HepG2 (cell line): ENCODE results near the gene SLC7A8. TPM values are rescaled to one million over a fixed set of nuclear protein-coding genes. Genes with fewer than 3 reads are reported as not detected.

Source experiments
- FOXA1 ChIP-seq, 2 experiments: fragments of 450-650 bp in 1 of 2; sonication (generic) in 1 of 2; formaldehyde crosslinking in 1 of 2; IDR thresholded peaks; 2 replicates each; pipeline versions ENCODE4 v1.4.0 to v1.6.1; 2016 to 2020; ENCODE audit warnings: missing genetic modification reagents in 1 of 2
- FOXA3 ChIP-seq: IDR thresholded peaks from 2 replicates; pipeline ENCODE4 v1.6.1; 2016; ENCODE audit warnings: missing genetic modification reagents, missing compliant biosample characterization
- FOXM1 ChIP-seq: sonication (generic); formaldehyde crosslinking; IDR thresholded peaks from 2 replicates; pipeline ENCODE4 v1.5.0; 2020; ENCODE audit warnings: missing genetic modification reagents
- HMGA1 ChIP-seq: sonication (generic); formaldehyde crosslinking; conservative IDR thresholded peaks from 2 replicates; pipeline ENCODE4 v1.4.0; 2020; ENCODE audit warnings: missing genetic modification reagents
- JUNB ChIP-seq: sonication (generic); formaldehyde crosslinking; IDR thresholded peaks from 2 replicates; pipeline ENCODE4 v1.8.0; 2022; ENCODE audit warnings: missing genetic modification reagents, mild to moderate bottlenecking, borderline replicate concordance
- KAT8 ChIP-seq: IDR thresholded peaks from 2 replicates; pipeline ENCODE4 v1.6.1; 2016; ENCODE audit warnings: missing genetic modification reagents, missing compliant biosample characterization
- KLF9 ChIP-seq: IDR thresholded peaks from 2 replicates; pipeline ENCODE4 v1.6.1; 2016; ENCODE audit warnings: low read depth
- MYPOP ChIP-seq: sonication (generic); formaldehyde crosslinking; IDR thresholded peaks from 2 replicates; pipeline ENCODE4 v1.8.1; 2023; ENCODE audit warnings: mild to moderate bottlenecking, moderate library complexity, missing genetic modification reagents
- NFIB ChIP-seq: sonication (generic); formaldehyde crosslinking; IDR thresholded peaks from 2 replicates; pipeline ENCODE4 v1.9.0; 2021; ENCODE audit warnings: missing genetic modification reagents, mild to moderate bottlenecking, borderline replicate concordance
- NFKBIZ ChIP-seq: IDR thresholded peaks from 2 replicates; pipeline ENCODE4 v1.6.1; 2018; ENCODE audit warnings: missing genetic modification reagents, missing compliant biosample characterization
- POGZ ChIP-seq: sonication (generic); formaldehyde crosslinking; IDR thresholded peaks from 2 replicates; pipeline ENCODE4 v1.4.0; 2020; ENCODE audit warnings: mild to moderate bottlenecking, missing genetic modification reagents
- SATB2 ChIP-seq: sonication (generic); formaldehyde crosslinking; IDR thresholded peaks from 2 replicates; pipeline ENCODE4 v1.5.0; 2020; ENCODE audit warnings: missing genetic modification reagents
- SRF ChIP-seq: IDR thresholded peaks from 2 replicates; pipeline ENCODE4 v1.6.1; 2011; ENCODE audit warnings: mild to moderate bottlenecking, low read depth, low read length, moderate library complexity
- ZFP1 ChIP-seq: IDR thresholded peaks from 2 replicates; pipeline ENCODE4 v1.6.1; 2016
- ZNF383 ChIP-seq: sonication (generic); formaldehyde crosslinking; IDR thresholded peaks from 2 replicates; pipeline ENCODE4 v1.4.0; 2020; ENCODE audit warnings: missing genetic modification reagents, mild to moderate bottlenecking, borderline replicate concordance
- ZNF660 ChIP-seq: sonication (generic); formaldehyde crosslinking; IDR thresholded peaks from 2 replicates; pipeline ENCODE4 v1.5.1; 2020; ENCODE audit warnings: mild to moderate bottlenecking, low read depth, missing genetic modification reagents, borderline replicate concordance
- ZNF792 ChIP-seq: IDR thresholded peaks from 2 replicates; pipeline ENCODE4 v1.6.1; 2016
- ZNF839 ChIP-seq: sonication (generic); formaldehyde crosslinking; IDR thresholded peaks from 2 replicates; pipeline ENCODE4 v1.4.0; 2020; ENCODE audit warnings: missing genetic modification reagents, mild to moderate bottlenecking, borderline replicate concordance
- polyA plus RNA-seq, 8 experiments: library from polyadenylated mRNA; depleted of rRNA in 3 of 8; stranded (reverse) in 7 of 8; unstranded in 1 of 8; fragments of >200 nt; fragmentation: Illumina TruSeq in 4 of 8; extraction: Trizol in 4 of 8; gene quantifications; 2 replicates each; pipeline versions ENCODE4 v1.2.1 to v1.2.3, GENCODE V29; 2011 to 2016; ENCODE audit warnings: low read depth in 4 of 8, missing spikeins in 1 of 8, mixed read lengths in 1 of 8; ENCODE audit not compliant: insufficient read depth in 1 of 8
- total RNA-seq, 5 experiments: library from RNA; depleted of rRNA; stranded (reverse); fragments of >200 nt; fragmentation: Illumina TruSeq; extraction: Trizol; gene quantifications; 2 replicates each; pipeline ENCODE4 v1.2.3, GENCODE V29; 2016; ENCODE audit warnings: low read depth in 1 of 5
- TF ChIP-seq, protein P1 (sequence below): sonication (generic); formaldehyde crosslinking; IDR thresholded peaks from 2 replicates; pipeline ENCODE4 v1.5.1; 2020; ENCODE audit warnings: missing genetic modification reagents, mild to moderate bottlenecking, borderline replicate concordance
- TF ChIP-seq, protein P2 (sequence below), 2 experiments: fragments of 450-650 bp in 1 of 2; sonication (generic) in 1 of 2; formaldehyde crosslinking; IDR thresholded peaks; 2 replicates each; pipeline versions ENCODE4 v1.5.0 to v1.8.0; 2020 to 2022; ENCODE audit warnings: mild to moderate bottlenecking in 1 of 2, missing genetic modification reagents in 1 of 2
- TF ChIP-seq, protein P3 (sequence below): sonication (generic); formaldehyde crosslinking; IDR thresholded peaks from 2 replicates; pipeline ENCODE4 v1.9.0; 2021; ENCODE audit warnings: mild to moderate bottlenecking, missing genetic modification reagents

Gene SLC7A8
- total and polyA plus RNA-seq, 2 of the 13 experiments (the other 11 are each of a cell fraction or from before 2014, with no cell fraction given): 0.25 TPM; not detected in 1

DNA sequence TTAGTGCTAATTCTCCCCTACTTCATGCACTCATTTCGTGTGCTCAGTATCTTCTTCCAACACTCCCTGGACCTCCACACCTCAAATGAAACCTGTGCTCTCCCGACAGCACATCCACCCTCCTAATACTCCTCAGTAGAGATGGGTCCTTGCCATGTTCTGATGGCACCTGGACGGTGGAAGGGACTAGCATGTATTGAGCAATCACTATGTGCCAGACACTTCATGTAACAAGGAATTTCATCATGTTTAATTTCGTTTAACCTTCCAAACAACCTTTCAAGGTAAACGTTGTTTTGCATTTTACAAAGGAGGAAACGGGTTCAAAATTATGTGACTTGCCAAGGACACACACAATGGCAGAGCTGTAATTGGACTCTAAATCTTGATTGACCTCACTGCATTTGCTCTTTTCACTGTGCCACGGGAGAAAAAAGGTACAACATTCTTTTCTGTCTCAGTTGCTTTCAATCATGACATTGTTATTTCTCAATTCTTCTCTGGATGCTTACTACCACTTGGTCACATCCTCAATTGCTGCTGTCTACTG, 12.2 kb upstream of the SLC7A8 start (continued):
- TF ChIP-seq, protein P1, sequence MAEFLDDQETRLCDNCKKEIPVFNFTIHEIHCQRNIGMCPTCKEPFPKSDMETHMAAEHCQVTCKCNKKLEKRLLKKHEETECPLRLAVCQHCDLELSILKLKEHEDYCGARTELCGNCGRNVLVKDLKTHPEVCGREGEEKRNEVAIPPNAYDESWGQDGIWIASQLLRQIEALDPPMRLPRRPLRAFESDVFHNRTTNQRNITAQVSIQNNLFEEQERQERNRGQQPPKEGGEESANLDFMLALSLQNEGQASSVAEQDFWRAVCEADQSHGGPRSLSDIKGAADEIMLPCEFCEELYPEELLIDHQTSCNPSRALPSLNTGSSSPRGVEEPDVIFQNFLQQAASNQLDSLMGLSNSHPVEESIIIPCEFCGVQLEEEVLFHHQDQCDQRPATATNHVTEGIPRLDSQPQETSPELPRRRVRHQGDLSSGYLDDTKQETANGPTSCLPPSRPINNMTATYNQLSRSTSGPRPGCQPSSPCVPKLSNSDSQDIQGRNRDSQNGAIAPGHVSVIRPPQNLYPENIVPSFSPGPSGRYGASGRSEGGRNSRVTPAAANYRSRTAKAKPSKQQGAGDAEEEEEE: no peak
- TF ChIP-seq HMGA1 (no peak), SRF (no peak), FOXM1 (CRISPR knock-in tag) (no peak), SATB2 (CRISPR knock-in tag) (no peak), JUNB (CRISPR knock-in tag) (0 out of 2 replicates have a peak, but pooled peaks have one; percentile 27), FOXA3 (peak; percentile 24; the same call in 1 of the 2 replicates), ZNF660 (CRISPR knock-in tag) (no peak), NFIB (CRISPR knock-in tag) (no peak), MYPOP (CRISPR knock-in tag) (no peak), ZNF792 (CRISPR knock-in tag) (no peak), ZNF383 (no peak), POGZ (no peak), KAT8 (CRISPR knock-in tag) (no peak), FOXA1 (IDR thresholded peaks at IDR 0.05) (no peak), FOXA1 (CRISPR knock-in tag; IDR thresholded peaks at IDR 0.05) (0 out of 2 replicates have a peak, but pooled peaks have one; percentile 21), ZFP1 (CRISPR knock-in tag) (no peak), KLF9 (no peak), NFKBIZ (CRISPR knock-in tag) (no peak), ZNF839 (no peak)
- TF ChIP-seq, protein P2, sequence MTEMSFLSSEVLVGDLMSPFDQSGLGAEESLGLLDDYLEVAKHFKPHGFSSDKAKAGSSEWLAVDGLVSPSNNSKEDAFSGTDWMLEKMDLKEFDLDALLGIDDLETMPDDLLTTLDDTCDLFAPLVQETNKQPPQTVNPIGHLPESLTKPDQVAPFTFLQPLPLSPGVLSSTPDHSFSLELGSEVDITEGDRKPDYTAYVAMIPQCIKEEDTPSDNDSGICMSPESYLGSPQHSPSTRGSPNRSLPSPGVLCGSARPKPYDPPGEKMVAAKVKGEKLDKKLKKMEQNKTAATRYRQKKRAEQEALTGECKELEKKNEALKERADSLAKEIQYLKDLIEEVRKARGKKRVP (CRISPR knock-in tag; IDR thresholded peaks at IDR 0.05): peak in 1 of 2 experiments; percentile 72; a peak in 2 of 4 replicates
- TF ChIP-seq, protein P3, sequence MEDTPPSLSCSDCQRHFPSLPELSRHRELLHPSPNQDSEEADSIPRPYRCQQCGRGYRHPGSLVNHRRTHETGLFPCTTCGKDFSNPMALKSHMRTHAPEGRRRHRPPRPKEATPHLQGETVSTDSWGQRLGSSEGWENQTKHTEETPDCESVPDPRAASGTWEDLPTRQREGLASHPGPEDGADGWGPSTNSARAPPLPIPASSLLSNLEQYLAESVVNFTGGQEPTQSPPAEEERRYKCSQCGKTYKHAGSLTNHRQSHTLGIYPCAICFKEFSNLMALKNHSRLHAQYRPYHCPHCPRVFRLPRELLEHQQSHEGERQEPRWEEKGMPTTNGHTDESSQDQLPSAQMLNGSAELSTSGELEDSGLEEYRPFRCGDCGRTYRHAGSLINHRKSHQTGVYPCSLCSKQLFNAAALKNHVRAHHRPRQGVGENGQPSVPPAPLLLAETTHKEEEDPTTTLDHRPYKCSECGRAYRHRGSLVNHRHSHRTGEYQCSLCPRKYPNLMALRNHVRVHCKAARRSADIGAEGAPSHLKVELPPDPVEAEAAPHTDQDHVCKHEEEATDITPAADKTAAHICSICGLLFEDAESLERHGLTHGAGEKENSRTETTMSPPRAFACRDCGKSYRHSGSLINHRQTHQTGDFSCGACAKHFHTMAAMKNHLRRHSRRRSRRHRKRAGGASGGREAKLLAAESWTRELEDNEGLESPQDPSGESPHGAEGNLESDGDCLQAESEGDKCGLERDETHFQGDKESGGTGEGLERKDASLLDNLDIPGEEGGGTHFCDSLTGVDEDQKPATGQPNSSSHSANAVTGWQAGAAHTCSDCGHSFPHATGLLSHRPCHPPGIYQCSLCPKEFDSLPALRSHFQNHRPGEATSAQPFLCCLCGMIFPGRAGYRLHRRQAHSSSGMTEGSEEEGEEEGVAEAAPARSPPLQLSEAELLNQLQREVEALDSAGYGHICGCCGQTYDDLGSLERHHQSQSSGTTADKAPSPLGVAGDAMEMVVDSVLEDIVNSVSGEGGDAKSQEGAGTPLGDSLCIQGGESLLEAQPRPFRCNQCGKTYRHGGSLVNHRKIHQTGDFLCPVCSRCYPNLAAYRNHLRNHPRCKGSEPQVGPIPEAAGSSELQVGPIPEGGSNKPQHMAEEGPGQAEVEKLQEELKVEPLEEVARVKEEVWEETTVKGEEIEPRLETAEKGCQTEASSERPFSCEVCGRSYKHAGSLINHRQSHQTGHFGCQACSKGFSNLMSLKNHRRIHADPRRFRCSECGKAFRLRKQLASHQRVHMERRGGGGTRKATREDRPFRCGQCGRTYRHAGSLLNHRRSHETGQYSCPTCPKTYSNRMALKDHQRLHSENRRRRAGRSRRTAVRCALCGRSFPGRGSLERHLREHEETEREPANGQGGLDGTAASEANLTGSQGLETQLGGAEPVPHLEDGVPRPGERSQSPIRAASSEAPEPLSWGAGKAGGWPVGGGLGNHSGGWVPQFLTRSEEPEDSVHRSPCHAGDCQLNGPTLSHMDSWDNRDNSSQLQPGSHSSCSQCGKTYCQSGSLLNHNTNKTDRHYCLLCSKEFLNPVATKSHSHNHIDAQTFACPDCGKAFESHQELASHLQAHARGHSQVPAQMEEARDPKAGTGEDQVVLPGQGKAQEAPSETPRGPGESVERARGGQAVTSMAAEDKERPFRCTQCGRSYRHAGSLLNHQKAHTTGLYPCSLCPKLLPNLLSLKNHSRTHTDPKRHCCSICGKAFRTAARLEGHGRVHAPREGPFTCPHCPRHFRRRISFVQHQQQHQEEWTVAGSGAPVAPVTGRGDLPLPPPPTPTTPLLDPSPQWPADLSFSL (CRISPR knock-in tag): no peak
